HG03175 (cell line): ENCODE data around the gene LPP.

Experiments used
- ATAC-seq: cut with Tn5 transposase; IDR thresholded peaks from one replicate; pipeline ENCODE4 v1.9.1; 2021; ENCODE audit warnings: mild to moderate bottlenecking, moderate library complexity; ENCODE audit not compliant: unreplicated experiment

Gene LPP

DNA sequence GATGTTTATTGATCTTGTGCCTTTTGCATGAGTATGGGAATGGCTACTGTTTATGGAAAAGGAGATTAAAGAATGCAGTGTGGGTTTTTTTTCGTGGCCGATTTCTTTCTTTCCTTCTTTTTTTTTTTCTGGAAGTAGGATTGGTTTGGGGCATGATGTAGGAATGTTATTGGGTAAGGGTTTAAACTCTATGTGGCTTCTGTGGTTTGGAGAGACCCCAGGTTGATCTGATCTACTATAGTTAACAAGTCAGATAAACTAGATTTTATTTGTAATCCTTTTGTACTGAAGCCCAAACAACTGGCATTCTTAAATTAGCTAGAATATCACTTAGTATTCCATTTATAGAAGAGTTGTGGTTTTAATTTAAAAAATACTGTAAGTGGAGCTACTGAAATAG is 304.8 kb downstream of the LPP start:
- no peak for ATAC-seq

GRCh38 chr3:188465311-188465710 is 311.4 kb downstream of the LPP start:
- no peak for ATAC-seq

- ATAC-seq: no peak
Measured at GRCh38 chr3:188468196-188468595, 314.2 kb downstream of the LPP start.

DNA sequence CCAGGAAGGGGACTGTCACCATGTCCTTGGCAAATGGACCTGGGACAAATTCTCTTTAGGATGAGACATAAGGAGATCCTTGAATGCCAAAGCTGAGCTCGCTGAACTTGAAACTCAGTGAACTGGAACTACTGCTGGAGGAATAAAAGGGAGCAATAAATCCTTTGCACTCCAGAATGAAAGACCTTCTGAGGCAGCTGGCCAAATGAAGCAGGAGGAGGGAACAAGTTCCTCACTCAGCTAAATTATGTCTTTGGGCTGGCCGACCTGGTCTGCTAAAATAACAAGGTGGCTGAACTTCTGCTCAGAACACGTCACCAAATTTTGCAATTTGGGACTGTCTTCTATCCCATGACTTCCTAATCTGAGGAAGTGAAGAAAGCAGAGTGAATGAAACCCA is 314.7 kb downstream of the LPP start:
- no peak for ATAC-seq

GRCh38 chr3:188469228-188469885 is 315.4 kb downstream of the LPP start:
- ATAC-seq: no peak

- no peak for ATAC-seq
Measured at GRCh38 chr3:188470508-188471130, 316.7 kb downstream of the LPP start.

DNA sequence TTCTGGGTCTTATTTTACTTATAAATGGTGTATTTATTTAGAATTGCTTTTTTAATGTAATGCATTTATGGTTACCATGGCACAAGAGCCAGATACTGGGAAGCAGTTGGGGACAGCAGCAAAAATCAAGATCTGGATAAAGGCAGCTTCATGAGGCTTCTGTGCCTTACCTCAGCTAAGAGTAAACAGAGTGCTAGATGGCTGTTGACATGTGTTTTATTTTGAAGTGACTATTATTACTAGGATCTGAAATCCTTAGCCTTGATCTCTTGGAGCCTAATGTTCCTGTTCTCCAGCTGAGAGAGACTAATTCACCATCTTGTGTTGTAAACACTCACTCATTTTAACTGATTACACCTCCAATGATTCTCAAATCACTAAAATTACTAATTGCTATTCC is 317.8 kb downstream of the LPP start:
- no peak for ATAC-seq

GRCh38 chr3:188472336-188472735 is 318.4 kb downstream of the LPP start:
- ATAC-seq: no peak

DNA sequence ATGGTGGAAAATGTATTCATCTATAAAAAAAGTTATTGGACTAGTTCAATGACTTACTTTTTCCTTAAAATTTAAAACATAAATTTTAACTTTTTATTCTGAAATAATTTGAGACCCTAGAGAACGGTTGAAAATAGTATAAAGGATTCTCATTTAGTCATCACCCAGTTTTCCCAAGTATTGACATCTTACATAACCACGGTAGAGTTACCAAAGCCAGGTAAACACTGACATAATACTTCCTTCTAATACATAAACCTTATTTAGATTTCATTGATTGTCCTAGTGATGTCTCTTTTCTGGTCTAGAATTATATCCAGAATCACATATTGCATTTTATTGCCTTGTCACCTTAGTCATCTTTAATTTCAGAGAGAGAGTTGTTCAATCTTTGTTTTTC is 319.1 kb downstream of the LPP start:
- ATAC-seq: no peak

DNA sequence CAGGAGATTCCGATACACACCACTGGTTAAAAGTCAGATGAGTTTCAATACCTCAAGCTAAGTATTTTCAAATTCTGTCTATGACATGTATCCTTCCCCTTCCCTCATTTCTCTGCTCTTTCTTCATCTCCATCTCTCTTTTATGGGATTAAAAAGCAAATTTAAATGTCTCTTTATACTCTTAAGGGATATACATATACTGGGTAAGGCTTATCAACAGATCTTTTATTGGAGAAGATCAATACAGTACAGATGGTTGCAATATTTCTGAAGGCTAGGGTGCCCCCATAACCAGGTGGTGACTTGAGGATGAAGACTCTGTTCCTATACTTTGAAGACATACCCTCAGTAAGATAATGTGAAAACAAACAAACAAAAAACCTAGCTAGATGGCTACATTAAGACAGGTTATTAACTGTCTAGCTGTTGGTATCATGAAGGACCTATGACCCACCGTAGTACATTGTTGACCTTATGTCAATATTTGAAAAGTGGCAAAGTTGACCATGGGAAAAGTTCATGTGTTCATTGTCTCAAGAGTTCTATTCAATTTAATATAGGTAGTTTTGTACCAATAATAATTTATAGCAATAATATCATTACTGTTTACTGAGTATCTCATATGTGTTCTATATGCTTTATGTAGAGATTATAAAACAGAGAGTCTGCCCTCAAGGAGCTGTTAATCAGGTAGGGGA is 319.8 kb downstream of the LPP start:
- ATAC-seq: no peak

GRCh38 chr3:188476935-188477334 is 323.0 kb downstream of the LPP start:
- no peak for ATAC-seq

DNA sequence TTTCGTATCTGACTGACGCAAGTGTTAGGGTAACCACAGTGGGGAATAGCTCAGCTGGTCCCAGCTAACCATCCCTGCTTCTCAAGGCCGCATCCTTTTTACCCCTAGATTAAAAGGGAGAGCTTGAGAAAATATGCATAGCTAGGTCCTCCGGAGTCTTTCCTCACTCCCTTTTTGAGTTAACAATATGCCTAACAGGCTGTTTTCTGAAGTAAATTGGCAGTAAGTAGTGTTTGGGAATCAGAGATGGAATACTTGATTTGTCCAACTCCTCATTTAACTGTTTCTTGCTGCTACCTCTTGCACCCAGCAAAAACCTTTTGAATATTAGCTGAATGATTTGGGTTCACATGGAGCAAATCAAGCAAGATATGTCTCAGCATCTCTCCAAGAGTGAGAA is 326.1 kb downstream of the LPP start:
- no peak for ATAC-seq

DNA sequence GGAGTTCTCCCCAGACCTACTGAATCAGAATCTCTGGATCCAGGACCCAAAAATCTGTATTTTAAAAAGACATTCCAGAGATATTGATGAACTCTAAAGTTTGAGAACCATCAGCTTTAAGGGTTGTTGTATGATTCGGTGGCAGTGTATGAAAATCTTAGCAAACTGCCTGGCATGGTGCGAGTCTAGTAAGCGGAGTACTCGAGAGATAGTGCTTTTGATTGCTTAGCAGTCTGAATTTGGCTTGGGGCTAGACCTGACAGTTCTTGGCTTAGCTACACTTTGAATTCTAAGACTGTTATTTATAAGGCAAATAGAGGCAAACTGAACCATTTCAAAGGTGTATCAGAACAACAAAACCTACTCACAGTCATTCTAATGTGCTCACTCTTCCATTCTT is 329.0 kb downstream of the LPP start:
- no peak for ATAC-seq

- no peak for ATAC-seq
Measured at GRCh38 chr3:188486126-188486525, 332.2 kb downstream of the LPP start.

- ATAC-seq: no peak
Measured at GRCh38 chr3:188486952-188487351, 333.0 kb downstream of the LPP start.

- ATAC-seq: no peak
Measured at GRCh38 chr3:188487652-188488051, 333.7 kb downstream of the LPP start.

DNA sequence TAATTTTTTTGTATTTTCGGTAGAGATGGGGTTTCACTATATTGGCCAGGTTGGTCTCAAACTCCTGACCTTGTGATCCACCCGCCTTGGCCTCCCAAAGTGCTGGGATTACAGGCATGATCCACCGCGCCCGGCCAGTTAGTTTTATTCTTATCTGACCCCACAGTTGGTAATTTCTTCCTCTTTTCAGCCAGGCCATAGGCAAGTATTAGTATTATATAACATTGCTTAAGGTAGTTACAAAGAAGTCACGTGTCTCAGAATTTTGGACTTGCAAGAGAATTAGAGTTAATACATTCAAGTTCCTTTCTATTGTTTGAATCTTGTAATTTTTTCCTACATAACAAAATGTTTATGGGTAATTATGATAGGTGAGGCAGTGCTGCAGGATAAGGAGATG is 334.8 kb downstream of the LPP start:
- ATAC-seq: no peak

DNA sequence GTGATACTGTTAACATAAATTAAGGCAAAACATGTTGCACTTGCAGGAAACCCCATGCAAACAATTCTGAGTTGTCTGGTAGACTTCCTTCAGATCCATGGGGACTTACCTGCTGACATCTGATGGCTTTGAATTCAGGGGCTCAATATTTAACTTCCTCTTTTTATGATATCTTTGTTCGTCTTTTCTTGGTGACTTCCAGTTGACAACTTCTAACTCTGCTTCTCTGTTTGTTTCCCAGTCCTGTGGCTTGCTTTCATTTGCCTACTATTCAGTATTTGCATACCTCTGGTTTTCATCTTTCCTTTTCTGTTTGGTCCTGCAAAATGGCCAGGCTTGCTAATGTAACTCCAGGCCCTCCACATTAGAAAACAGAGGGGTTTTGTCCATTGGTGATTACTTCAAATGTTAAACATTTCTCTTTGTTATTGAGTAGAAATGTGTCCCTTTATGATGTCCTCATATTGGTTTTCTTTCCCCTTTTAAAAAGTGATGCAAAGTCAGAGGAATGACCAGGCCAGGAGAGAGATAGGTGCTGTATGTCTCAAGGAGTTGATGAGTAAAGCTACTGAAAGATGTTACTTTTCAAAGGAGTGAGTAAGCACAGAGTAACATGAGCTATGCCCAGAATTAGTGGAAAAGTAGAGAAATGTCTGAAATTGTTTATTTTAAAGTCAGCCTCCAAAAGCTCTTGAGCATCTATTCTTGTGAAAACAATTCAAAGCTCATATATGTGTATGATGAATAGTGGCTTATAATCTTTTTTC is 335.9 kb downstream of the LPP start:
- peak; percentile 43 for ATAC-seq

- no peak for ATAC-seq
Measured at GRCh38 chr3:188490416-188490815, 336.5 kb downstream of the LPP start.

DNA sequence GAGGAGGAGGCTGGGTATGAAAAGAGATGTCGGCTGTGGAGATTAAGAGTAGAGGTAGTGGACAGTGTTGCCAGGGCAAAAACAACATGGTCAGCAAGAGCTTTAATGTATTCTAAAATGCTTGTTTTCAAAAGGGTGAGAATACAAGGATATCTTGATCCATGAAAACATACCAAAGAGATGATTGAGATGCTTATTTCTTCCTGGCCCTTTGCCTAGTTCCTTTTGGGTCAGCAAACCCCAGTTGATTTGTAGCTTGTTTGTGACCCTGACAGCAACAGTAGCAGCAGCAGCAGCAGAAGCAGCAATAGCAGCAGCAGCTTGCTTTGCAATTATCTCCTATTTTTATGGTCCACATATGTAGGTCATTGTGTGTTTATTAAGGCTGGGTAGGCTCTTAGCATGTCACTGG is 337.3 kb downstream of the LPP start:
- ATAC-seq: no peak

DNA sequence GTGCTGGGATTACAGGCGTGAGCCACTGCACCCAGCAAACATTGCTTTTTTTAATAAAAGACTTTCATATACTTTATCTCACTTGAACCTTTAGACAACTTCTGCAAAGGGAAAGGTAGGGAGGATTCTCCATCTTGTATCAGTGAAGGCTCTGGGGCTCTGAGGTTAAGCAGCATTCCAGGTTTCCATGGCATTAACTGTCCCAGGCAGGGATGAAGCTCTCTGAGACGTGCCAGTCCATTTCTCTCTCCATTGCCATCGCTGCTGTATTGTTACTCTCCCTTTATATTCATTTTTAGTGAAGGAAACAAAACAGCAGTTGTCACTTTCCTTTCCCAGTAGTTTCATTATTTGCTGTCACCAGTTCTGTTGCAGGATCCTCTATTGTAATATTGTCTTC is 342.4 kb downstream of the LPP start:
- no peak for ATAC-seq

DNA sequence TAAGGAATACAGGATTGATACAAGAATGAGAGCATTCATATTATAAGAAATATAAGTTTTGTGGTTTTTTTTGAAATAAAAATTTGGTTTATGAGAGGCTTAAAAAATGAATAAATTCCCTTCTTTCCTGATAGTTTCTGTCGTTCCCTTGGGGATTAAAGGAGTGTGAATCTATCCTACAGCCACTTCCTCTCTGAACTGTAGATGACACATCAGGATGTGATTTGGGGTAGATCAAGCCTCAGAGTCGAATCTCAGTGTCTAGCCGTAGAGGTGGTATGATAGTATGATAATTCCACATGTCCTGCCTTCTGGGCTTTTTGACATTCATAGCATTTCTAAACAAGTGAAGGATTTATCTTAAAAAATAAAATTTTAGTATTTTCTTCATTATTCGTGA is 343.1 kb downstream of the LPP start:
- no peak for ATAC-seq
